SH-SY5Y (cell line): ENCODE data around the gene STRIP2.

Source experiments
- GATA2 ChIP-seq: IDR thresholded peaks from 2 replicates; pipeline ENCODE4 v1.6.1; 2011; ENCODE audit warnings: mild to moderate bottlenecking, low read depth, low read length
- GATA3 ChIP-seq: IDR thresholded peaks from 2 replicates; pipeline ENCODE4 v1.6.1; 2011; ENCODE audit warnings: low read depth, mild to moderate bottlenecking, low read length, moderate library complexity

- TF ChIP-seq GATA2, result no peak
- no peak for TF ChIP-seq GATA3
Measured at GRCh38 chr7:129385116-129385515, 49.1 kb upstream of the STRIP2 start.
